Activated naive CD4-positive, alpha-beta T cell treated with anti-CD3 and anti-CD28 coated beads, Interleukin-2, amount 50 U/mL, for 24 hours (primary cell): Measurements from ENCODE around the gene TXNDC15.
A peak's percentile ranks its signal among the peaks of the same experiment; 100 is the strongest.
"Not testable (repeated sequence)": the region's sequence is repeated elsewhere in the genome, so short reads cannot be mapped to it uniquely, and the experiment has no call there.

Experiments used
- H3K27ac Mint-ChIP-seq: one replicate; pipeline ENCODE4 v1.8.0; 2021; ENCODE audit warnings: mild to moderate bottlenecking, mixed read lengths
- H3K27me3 Mint-ChIP-seq: one replicate; pipeline ENCODE4 v1.8.0; 2021; ENCODE audit warnings: mixed read lengths
- H3K36me3 Mint-ChIP-seq: one replicate; pipeline ENCODE4 v1.8.0; 2021; ENCODE audit warnings: mixed read lengths
- H3K4me1 Mint-ChIP-seq: one replicate; pipeline ENCODE4 v1.8.0; 2021; ENCODE audit warnings: mixed read lengths
- H3K4me3 Mint-ChIP-seq: one replicate; pipeline ENCODE4 v1.8.0; 2021; ENCODE audit warnings: mild to moderate bottlenecking, mixed read lengths
- H3K9me3 Mint-ChIP-seq: one replicate; pipeline ENCODE4 v1.8.0; 2021; ENCODE audit warnings: mixed read lengths

TXNDC15 gene

GRCh38 chr5:134902071-134902801 lies 28.1 kb downstream of the TXNDC15 start:
- H3K36me3 Mint-ChIP-seq: peaks cover 3% of the 10 kb centered on the region
- H3K27me3 Mint-ChIP-seq: no peaks in the 10 kb centered on the region
- H3K9me3 Mint-ChIP-seq: no peaks in the 10 kb centered on the region
- H3K4me1 Mint-ChIP-seq: peaks cover 11% of the 10 kb centered on the region
- peak overlapping the region; percentile 59 for H3K27ac Mint-ChIP-seq
- no peak overlapping the region for H3K4me3 Mint-ChIP-seq

- no peaks in the 10 kb centered on the region for H3K9me3 Mint-ChIP-seq
- peaks cover 3% of the 10 kb centered on the region for H3K36me3 Mint-ChIP-seq
These were observed 30.6 kb downstream of the TXNDC15 start, which contains the start of gene PCBD2 for GRCh38 chr5:134904610-134905245. PCBD2 (plus strand) TSS chr5:134905131; CDS start chr5:134905140, 9 bp downstream.

GRCh38 chr5:134905246-134905996 lies 31.2 kb downstream of the TXNDC15 start:
- H3K36me3 Mint-ChIP-seq: no peaks in the 10 kb centered on the region
- H3K4me1 Mint-ChIP-seq: peaks cover 11% of the 10 kb centered on the region
- H3K4me3 Mint-ChIP-seq: peak overlapping the region; percentile 94

More at GRCh38 chr5:134904610-134905245, 30.6 kb downstream of the TXNDC15 start, which contains the start of gene PCBD2:
- no peaks in the 10 kb centered on the region for H3K27me3 Mint-ChIP-seq
- H3K4me3 Mint-ChIP-seq: peak within 1 kb of the TSS; percentile 94
- peak within 1 kb of the TSS; percentile 97 for H3K27ac Mint-ChIP-seq
- H3K4me1 Mint-ChIP-seq: peaks cover 11% of the 10 kb centered on the region

GRCh38 chr5:134906811-134907210 lies 32.6 kb downstream of the TXNDC15 start:
- Mint-ChIP-seq H3K4me1 (peaks cover 14% of the 10 kb centered on the region), H3K36me3 (peaks cover 4% of the 10 kb centered on the region), H3K27me3 (no peaks in the 10 kb centered on the region), H3K9me3 (no peaks in the 10 kb centered on the region), H3K27ac (no peak overlapping the region), H3K4me3 (peak overlapping the region; percentile 30)

More at GRCh38 chr5:134905246-134905996, 31.2 kb downstream of the TXNDC15 start:
- Mint-ChIP-seq H3K27me3 (no peaks in the 10 kb centered on the region), H3K9me3 (no peaks in the 10 kb centered on the region), H3K27ac (peak overlapping the region; percentile 97)

- H3K27ac Mint-ChIP-seq, H3K4me1 Mint-ChIP-seq, H3K36me3 Mint-ChIP-seq, H3K4me3 Mint-ChIP-seq, H3K27me3 Mint-ChIP-seq, H3K9me3 Mint-ChIP-seq: not testable (repeated sequence)
These were observed 36.6 kb downstream of the TXNDC15 start for GRCh38 chr5:134910752-134911151.

- Mint-ChIP-seq H3K27ac (no peak overlapping the region), H3K9me3 (no peaks in the 10 kb centered on the region), H3K4me1 (peaks cover 6% of the 10 kb centered on the region), H3K27me3 (no peaks in the 10 kb centered on the region), H3K36me3 (peaks cover 4% of the 10 kb centered on the region), H3K4me3 (no peak overlapping the region)
These were observed 37.4 kb downstream of the TXNDC15 start for GRCh38 chr5:134911285-134912206.

GRCh38 chr5:134913254-134913653 lies 39.1 kb downstream of the TXNDC15 start:
- Mint-ChIP-seq H3K4me1 (peaks cover 9% of the 10 kb centered on the region), H3K36me3 (peaks cover 6% of the 10 kb centered on the region), H3K9me3 (no peaks in the 10 kb centered on the region), H3K27me3 (no peaks in the 10 kb centered on the region), H3K4me3 (no peak overlapping the region), H3K27ac (no peak overlapping the region)

- H3K27ac Mint-ChIP-seq: no peak overlapping the region
- peaks cover 6% of the 10 kb centered on the region for H3K36me3 Mint-ChIP-seq
- H3K4me3 Mint-ChIP-seq: no peak overlapping the region
- no peaks in the 10 kb centered on the region for H3K27me3 Mint-ChIP-seq
- no peaks in the 10 kb centered on the region for H3K9me3 Mint-ChIP-seq
- H3K4me1 Mint-ChIP-seq: peaks cover 9% of the 10 kb centered on the region
These were observed 39.6 kb downstream of the TXNDC15 start for GRCh38 chr5:134913795-134914194.

- Mint-ChIP-seq H3K27me3 (no peaks in the 10 kb centered on the region), H3K27ac (no peak overlapping the region), H3K36me3 (peaks cover 3% of the 10 kb centered on the region), H3K4me1 (peaks cover 12% of the 10 kb centered on the region), H3K9me3 (no peaks in the 10 kb centered on the region), H3K4me3 (no peak overlapping the region)
These were observed 43.1 kb downstream of the TXNDC15 start for GRCh38 chr5:134917070-134917815.

- H3K9me3 Mint-ChIP-seq: no peaks in the 10 kb centered on the region
These were observed 44.7 kb downstream of the TXNDC15 start for GRCh38 chr5:134918861-134919260.

GRCh38 chr5:134920848-134921575 lies 46.8 kb downstream of the TXNDC15 start:
- H3K4me3 Mint-ChIP-seq: no peak overlapping the region
- H3K27me3 Mint-ChIP-seq: no peaks in the 10 kb centered on the region
- H3K4me1 Mint-ChIP-seq: peaks cover 12% of the 10 kb centered on the region
- no peaks in the 10 kb centered on the region for H3K9me3 Mint-ChIP-seq
- H3K36me3 Mint-ChIP-seq: peaks cover 5% of the 10 kb centered on the region
- H3K27ac Mint-ChIP-seq: no peak overlapping the region

More at GRCh38 chr5:134918861-134919260, 44.7 kb downstream of the TXNDC15 start:
- H3K4me1 Mint-ChIP-seq: peaks cover 12% of the 10 kb centered on the region
- no peaks in the 10 kb centered on the region for H3K27me3 Mint-ChIP-seq
- H3K4me3 Mint-ChIP-seq: no peak overlapping the region
- peaks cover 5% of the 10 kb centered on the region for H3K36me3 Mint-ChIP-seq
- H3K27ac Mint-ChIP-seq: no peak overlapping the region

- Mint-ChIP-seq H3K4me1 (no peaks in the 10 kb centered on the region), H3K36me3 (peaks cover 7% of the 10 kb centered on the region), H3K9me3 (no peaks in the 10 kb centered on the region), H3K27me3 (no peaks in the 10 kb centered on the region), H3K4me3 (no peak overlapping the region), H3K27ac (no peak overlapping the region)
These were observed 58.3 kb downstream of the TXNDC15 start for GRCh38 chr5:134932508-134932907.

- Mint-ChIP-seq H3K27ac (no peak overlapping the region), H3K36me3 (peaks cover 8% of the 10 kb centered on the region), H3K27me3 (no peaks in the 10 kb centered on the region), H3K4me3 (no peak overlapping the region), H3K9me3 (no peaks in the 10 kb centered on the region), H3K4me1 (no peaks in the 10 kb centered on the region)
These were observed 60.0 kb downstream of the TXNDC15 start for GRCh38 chr5:134934202-134934601.
